ENCODE data around the gene MET.

MET gene

GRCh38 chr7:116786791-116787443 lies 114.9 kb downstream of the MET start:
- no peak for DNase-seq

- DNase-seq, result no peak
Observed at GRCh38 chr7:116787881-116788280, 115.9 kb downstream of the MET start.

- DNase-seq, result no peak
Observed at GRCh38 chr7:116788572-116789197, 116.7 kb downstream of the MET start.

GRCh38 chr7:116790025-116790424 lies 118.0 kb downstream of the MET start:
- DNase-seq, result no peak

- no peak for DNase-seq
Observed at GRCh38 chr7:116792813-116793212, 120.8 kb downstream of the MET start.

GRCh38 chr7:116793795-116794340 lies 121.9 kb downstream of the MET start:
- no peak for DNase-seq

GRCh38 chr7:116796471-116796870 lies 124.5 kb downstream of the MET start:
- DNase-seq, result no peak

- DNase-seq, result no peak
Observed at GRCh38 chr7:116797612-116798011, 125.6 kb downstream of the MET start.

- DNase-seq, result no peak
Observed at GRCh38 chr7:116798232-116798631, 126.2 kb downstream of the MET start.

GRCh38 chr7:116799916-116800315 lies 127.9 kb downstream of the MET start:
- DNase-seq, result no peak

- no peak for DNase-seq
Observed at GRCh38 chr7:116800594-116800993, 128.6 kb downstream of the MET start.

GRCh38 chr7:116801092-116801710 lies 129.2 kb downstream of the MET start:
- peak; percentile 53 for DNase-seq

- DNase-seq, result peak; percentile 26
Observed at GRCh38 chr7:116802144-116802745, 130.2 kb downstream of the MET start.

- DNase-seq, result no peak
Observed at GRCh38 chr7:116802746-116803152, 130.8 kb downstream of the MET start.

- no peak for DNase-seq
Observed at GRCh38 chr7:116804471-116804870, 132.5 kb downstream of the MET start.

GRCh38 chr7:116805100-116805544 lies 133.1 kb downstream of the MET start:
- DNase-seq, result no peak

- DNase-seq, result no peak
Observed at GRCh38 chr7:116806046-116806944, 134.3 kb downstream of the MET start.

- DNase-seq, result no peak
Observed at GRCh38 chr7:116807011-116807560, 135.1 kb downstream of the MET start.

GRCh38 chr7:116809636-116810266 lies 137.8 kb downstream of the MET start:
- peak; percentile 59 for DNase-seq

GRCh38 chr7:116810267-116811116 lies 138.5 kb downstream of the MET start:
- DNase-seq, result no peak

- DNase-seq, result no peak
Observed at GRCh38 chr7:116811768-116812167, 139.8 kb downstream of the MET start.
